Activated T-helper 17 cell treated with anti-CD3 and anti-CD28 coated beads, Interleukin-2, amount 50 U/mL, for 72 hours (primary cell): ENCODE data around the gene UBP1. TPM values are rescaled to one million over a fixed set of nuclear protein-coding genes. Genes with fewer than 3 reads are reported as not detected.

Experiments
- ATAC-seq: fragments of 150-1000 bp; cut with Tn5 transposase; replicated peaks from 2 replicates; pipeline ENCODE4 v1.10.0; 2021; ENCODE audit warnings: mild to moderate bottlenecking, moderate library complexity
- H3K27ac Mint-ChIP-seq: one replicate; pipeline ENCODE4 v1.8.0; 2022; ENCODE audit warnings: mixed read lengths
- H3K27me3 Mint-ChIP-seq: one replicate; pipeline ENCODE4 v1.8.0; 2022; ENCODE audit warnings: mixed read lengths
- H3K36me3 Mint-ChIP-seq: one replicate; pipeline ENCODE4 v1.8.0; 2022; ENCODE audit warnings: low read depth, mild to moderate bottlenecking, mixed read lengths
- H3K4me1 Mint-ChIP-seq: one replicate; pipeline ENCODE4 v1.8.0; 2022; ENCODE audit warnings: mixed read lengths
- H3K4me3 Mint-ChIP-seq: one replicate; pipeline ENCODE4 v1.8.0; 2022; ENCODE audit warnings: mild to moderate bottlenecking, mixed read lengths
- H3K9me3 Mint-ChIP-seq: one replicate; pipeline ENCODE4 v1.8.0; 2022; ENCODE audit warnings: mixed read lengths
- total RNA-seq, 2 donors: library from RNA; stranded (reverse); gene quantifications; one replicate each; pipeline ENCODE4 v1.2.3, GENCODE V29; 2022

The UBP1 gene
- total RNA-seq, 2 donors from 2014 or later, result 47.7 to 79.3 TPM

GRCh38 chr3:33389908-33390307, 50.3 kb downstream of the UBP1 start:
- peak overlapping the region; percentile 74 for H3K27ac Mint-ChIP-seq
- peaks cover 11% of the 10 kb centered on the region for H3K4me1 Mint-ChIP-seq
- no peaks in the 10 kb centered on the region for H3K27me3 Mint-ChIP-seq
- H3K36me3 Mint-ChIP-seq, result peaks cover 86% of the 10 kb centered on the region
- ATAC-seq, result no peak
- no peak overlapping the region for H3K4me3 Mint-ChIP-seq
- no peaks in the 10 kb centered on the region for H3K9me3 Mint-ChIP-seq

- H3K27me3 Mint-ChIP-seq, result no peaks in the 10 kb centered on the region
- peak overlapping the region; percentile 58 for H3K27ac Mint-ChIP-seq
- peaks cover 76% of the 10 kb centered on the region for H3K36me3 Mint-ChIP-seq
- ATAC-seq, result no peak
- H3K9me3 Mint-ChIP-seq, result no peaks in the 10 kb centered on the region
- H3K4me3 Mint-ChIP-seq, result no peak overlapping the region
- H3K4me1 Mint-ChIP-seq, result peaks cover 11% of the 10 kb centered on the region
Observed at GRCh38 chr3:33388374-33389100, 51.7 kb downstream of the UBP1 start.

- ATAC-seq, result no peak
- Mint-ChIP-seq H3K4me3 (no peak overlapping the region), H3K36me3 (peaks cover 56% of the 10 kb centered on the region), H3K27ac (peak overlapping the region; percentile 10), H3K9me3 (no peaks in the 10 kb centered on the region), H3K27me3 (no peaks in the 10 kb centered on the region), H3K4me1 (peaks cover 5% of the 10 kb centered on the region)
Observed at GRCh38 chr3:33386631-33387030, 53.6 kb downstream of the UBP1 start.

GRCh38 chr3:33385423-33385822, 54.8 kb downstream of the UBP1 start:
- Mint-ChIP-seq H3K27me3 (no peaks in the 10 kb centered on the region), H3K36me3 (peaks cover 44% of the 10 kb centered on the region), H3K4me1 (no peaks in the 10 kb centered on the region), H3K27ac (peak overlapping the region; percentile 63), H3K4me3 (peak overlapping the region; percentile 4), H3K9me3 (no peaks in the 10 kb centered on the region)
- peak; percentile 97 for ATAC-seq

- Mint-ChIP-seq H3K27ac (no peak overlapping the region), H3K27me3 (no peaks in the 10 kb centered on the region), H3K4me3 (no peak overlapping the region), H3K9me3 (no peaks in the 10 kb centered on the region), H3K4me1 (no peaks in the 10 kb centered on the region), H3K36me3 (peaks cover 30% of the 10 kb centered on the region)
- ATAC-seq, result no peak
Observed at GRCh38 chr3:33383951-33384350, 56.3 kb downstream of the UBP1 start.

GRCh38 chr3:33380653-33381052, 59.6 kb downstream of the UBP1 start:
- Mint-ChIP-seq H3K27ac (no peak overlapping the region), H3K36me3 (no peaks in the 10 kb centered on the region), H3K27me3 (no peaks in the 10 kb centered on the region), H3K9me3 (no peaks in the 10 kb centered on the region), H3K4me1 (no peaks in the 10 kb centered on the region), H3K4me3 (no peak overlapping the region)
- no peak for ATAC-seq

GRCh38 chr3:33377931-33378330, 62.3 kb downstream of the UBP1 start:
- no peak for ATAC-seq
- Mint-ChIP-seq H3K27ac (no peak overlapping the region), H3K9me3 (no peaks in the 10 kb centered on the region), H3K4me1 (peaks cover 2% of the 10 kb centered on the region), H3K4me3 (no peak overlapping the region), H3K36me3 (no peaks in the 10 kb centered on the region), H3K27me3 (no peaks in the 10 kb centered on the region)

- no peak overlapping the region for H3K27ac Mint-ChIP-seq
- H3K4me3 Mint-ChIP-seq, result no peak overlapping the region
- ATAC-seq, result no peak
- H3K36me3 Mint-ChIP-seq, result no peaks in the 10 kb centered on the region
- H3K27me3 Mint-ChIP-seq, result no peaks in the 10 kb centered on the region
- no peaks in the 10 kb centered on the region for H3K9me3 Mint-ChIP-seq
- H3K4me1 Mint-ChIP-seq, result peaks cover 7% of the 10 kb centered on the region
Observed at GRCh38 chr3:33377489-33377888, 62.7 kb downstream of the UBP1 start.

GRCh38 chr3:33373082-33373437, 67.1 kb downstream of the UBP1 start:
- Mint-ChIP-seq H3K4me3 (peak overlapping the region; percentile 16), H3K9me3 (no peaks in the 10 kb centered on the region), H3K36me3 (no peaks in the 10 kb centered on the region), H3K27me3 (peaks cover 6% of the 10 kb centered on the region), H3K27ac (no peak overlapping the region), H3K4me1 (peaks cover 9% of the 10 kb centered on the region)
- ATAC-seq, result no peak

GRCh38 chr3:33372218-33373081, 67.8 kb downstream of the UBP1 start:
- H3K27me3 Mint-ChIP-seq, result peaks cover 6% of the 10 kb centered on the region
- H3K4me1 Mint-ChIP-seq, result peaks cover 9% of the 10 kb centered on the region
- ATAC-seq, result peak; percentile 98
- H3K27ac Mint-ChIP-seq, result no peak overlapping the region
- no peaks in the 10 kb centered on the region for H3K9me3 Mint-ChIP-seq
- no peaks in the 10 kb centered on the region for H3K36me3 Mint-ChIP-seq
- H3K4me3 Mint-ChIP-seq, result peak overlapping the region; percentile 16

- H3K27me3 Mint-ChIP-seq, result peaks cover 3% of the 10 kb centered on the region
- H3K9me3 Mint-ChIP-seq, result no peaks in the 10 kb centered on the region
- no peaks in the 10 kb centered on the region for H3K36me3 Mint-ChIP-seq
- H3K27ac Mint-ChIP-seq, result no peak overlapping the region
- no peaks in the 10 kb centered on the region for H3K4me1 Mint-ChIP-seq
- ATAC-seq, result no peak
- no peak overlapping the region for H3K4me3 Mint-ChIP-seq
Observed at GRCh38 chr3:33364531-33365128, 75.6 kb downstream of the UBP1 start.

GRCh38 chr3:33364060-33364459, 76.1 kb downstream of the UBP1 start:
- Mint-ChIP-seq H3K27ac (no peak overlapping the region), H3K4me1 (no peaks in the 10 kb centered on the region), H3K27me3 (no peaks in the 10 kb centered on the region), H3K4me3 (no peak overlapping the region), H3K36me3 (no peaks in the 10 kb centered on the region), H3K9me3 (no peaks in the 10 kb centered on the region)
- ATAC-seq, result no peak

- ATAC-seq, result no peak
- Mint-ChIP-seq H3K27me3 (peaks cover 3% of the 10 kb centered on the region), H3K9me3 (no peaks in the 10 kb centered on the region)
Observed at GRCh38 chr3:33363113-33363800, 76.9 kb downstream of the UBP1 start.

GRCh38 chr3:33360136-33360825, 79.9 kb downstream of the UBP1 start:
- H3K4me1 Mint-ChIP-seq, result no peaks in the 10 kb centered on the region
- no peaks in the 10 kb centered on the region for H3K9me3 Mint-ChIP-seq
- no peak overlapping the region for H3K27ac Mint-ChIP-seq
- peaks cover 6% of the 10 kb centered on the region for H3K27me3 Mint-ChIP-seq
- ATAC-seq, result no peak
- no peak overlapping the region for H3K4me3 Mint-ChIP-seq
- H3K36me3 Mint-ChIP-seq, result no peaks in the 10 kb centered on the region

More at GRCh38 chr3:33363113-33363800, 76.9 kb downstream of the UBP1 start:
- H3K4me1 Mint-ChIP-seq, result no peaks in the 10 kb centered on the region
- H3K27ac Mint-ChIP-seq, result no peak overlapping the region
- no peak overlapping the region for H3K4me3 Mint-ChIP-seq
- no peaks in the 10 kb centered on the region for H3K36me3 Mint-ChIP-seq
